Stimulated activated CD4-positive, alpha-beta T cell treated with anti-CD3 and anti-CD28 coated beads, Interleukin-1b, Interleukin-23, amount 100 ng/mL, for 48 hours (primary cell): Measurements from ENCODE around the gene FBXW11.
"Not testable (repeated sequence)": the region's sequence is repeated elsewhere in the genome, so short reads cannot be mapped to it uniquely, and the experiment has no call there.

Experiments used
- DNase-seq: peaks from one replicate; pipeline ENCODE4 v3.0.0-alpha.2; 2020

FBXW11 gene

GRCh38 chr5:172006321-172007174, at the start of gene FBXW11:
Gene FBXW11 (minus strand): TSS chr5:172006638. CDS start chr5:172006502, 136 bp downstream.
- DNase-seq, result peak; percentile 97

DNA sequence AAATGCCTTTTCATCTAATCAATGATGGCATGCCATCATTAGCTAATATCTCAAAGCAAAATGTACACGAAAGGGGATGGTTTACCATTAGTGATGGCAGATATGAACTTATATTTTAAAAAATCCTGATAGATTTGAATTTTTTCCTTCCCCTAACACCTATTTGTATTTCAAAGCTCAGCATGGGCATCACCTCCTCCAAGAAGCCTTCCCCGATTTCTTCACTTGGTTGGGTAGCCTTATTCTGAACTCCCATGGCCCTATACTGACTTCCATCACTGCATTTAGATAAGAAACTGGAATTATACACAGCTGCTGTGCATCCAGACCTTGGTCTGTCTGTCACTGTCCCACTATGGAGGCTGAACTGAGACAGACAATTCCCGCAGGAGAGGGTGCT, 49.6 kb upstream of the FBXW11 start:
- DNase-seq, result no peak

DNA sequence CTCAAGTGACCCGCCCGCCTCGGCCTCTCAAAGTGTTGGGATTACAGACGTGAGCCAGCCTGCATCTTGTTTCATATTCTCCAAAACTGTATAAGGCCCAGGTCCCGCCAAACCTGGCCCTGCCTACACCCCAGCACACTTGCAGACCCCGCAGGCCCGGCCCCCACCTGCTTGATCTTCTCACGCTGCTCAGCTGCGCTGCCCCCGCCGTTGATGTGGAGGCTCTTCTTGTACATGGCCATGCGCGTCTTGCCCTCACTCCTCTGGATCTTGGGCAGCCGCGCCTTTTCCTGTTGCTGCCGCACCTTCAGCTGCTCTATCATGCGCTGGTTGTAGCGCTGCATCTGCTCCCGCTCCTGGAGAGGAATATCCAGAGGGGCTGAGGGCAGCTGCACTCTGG, 49.0 kb upstream of the FBXW11 start:
- DNase-seq, result no peak

- no peak for DNase-seq
These were observed 48.2 kb upstream of the FBXW11 start for GRCh38 chr5:172054611-172055153.

DNA sequence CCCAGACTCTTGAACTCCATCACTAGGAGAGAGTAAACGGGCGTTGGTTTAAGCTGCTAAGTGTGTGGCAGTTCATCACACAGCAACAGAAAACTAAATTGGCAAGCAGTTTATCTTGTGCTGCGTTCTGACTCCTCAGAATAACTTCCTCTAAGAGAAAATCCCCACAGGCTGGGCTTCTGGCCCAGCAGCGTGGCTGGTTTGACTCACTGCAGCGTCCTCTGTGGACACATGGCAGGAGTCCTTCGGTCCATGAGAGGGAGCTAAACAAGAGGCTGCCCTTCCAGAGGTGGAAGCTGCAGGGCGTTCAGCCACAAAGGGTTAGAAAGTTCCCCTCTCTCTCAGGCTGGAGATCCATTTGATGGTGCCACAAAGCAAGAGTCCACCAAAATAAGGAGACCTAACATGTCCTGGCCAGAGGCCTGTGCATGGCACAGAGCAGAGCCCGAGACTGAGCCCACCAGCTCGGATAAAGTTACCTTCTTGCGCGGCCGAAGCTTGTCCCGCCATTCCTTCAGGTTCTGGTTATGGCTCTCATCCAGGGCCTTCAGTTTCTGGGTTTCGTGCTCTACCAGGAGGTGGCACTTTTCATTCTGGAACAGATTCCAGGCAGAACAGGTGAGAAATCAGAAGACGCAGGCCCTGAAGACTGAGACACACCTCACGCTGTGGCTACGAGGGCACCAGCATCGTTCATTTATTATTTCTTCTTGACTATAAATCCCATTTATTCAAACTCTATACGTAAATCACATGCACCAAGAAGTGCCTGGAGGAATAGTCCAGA, 46.2 kb upstream of the FBXW11 start:
- DNase-seq, result no peak

GRCh38 chr5:172051643-172052339, 45.4 kb upstream of the FBXW11 start:
- no peak for DNase-seq

DNA sequence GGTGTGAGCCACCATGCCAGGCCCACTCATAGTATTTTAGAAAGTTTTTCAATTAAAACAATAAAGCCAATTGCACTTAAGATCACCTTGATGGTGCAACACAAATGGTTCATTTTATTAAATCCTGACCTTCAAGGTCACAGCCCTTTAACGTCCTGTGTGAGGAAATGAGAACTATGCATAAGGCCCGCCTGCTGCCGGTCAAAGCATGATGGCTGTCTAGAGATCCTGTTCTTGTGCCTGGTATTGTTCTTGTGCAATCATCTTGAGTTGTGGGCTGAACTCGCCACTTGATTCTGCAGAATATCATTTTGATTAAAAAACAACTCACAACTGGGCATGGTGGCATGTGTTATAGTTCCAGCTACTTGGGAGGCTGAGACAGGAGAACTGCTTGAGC, 43.6 kb upstream of the FBXW11 start:
- DNase-seq, result no peak

- DNase-seq, result no peak
These were observed 42.9 kb upstream of the FBXW11 start for GRCh38 chr5:172049226-172049796.

- DNase-seq, result no peak
These were observed 42.2 kb upstream of the FBXW11 start for GRCh38 chr5:172048539-172049101.

GRCh38 chr5:172048170-172048422, 41.7 kb upstream of the FBXW11 start:
- DNase-seq, result no peak

DNA sequence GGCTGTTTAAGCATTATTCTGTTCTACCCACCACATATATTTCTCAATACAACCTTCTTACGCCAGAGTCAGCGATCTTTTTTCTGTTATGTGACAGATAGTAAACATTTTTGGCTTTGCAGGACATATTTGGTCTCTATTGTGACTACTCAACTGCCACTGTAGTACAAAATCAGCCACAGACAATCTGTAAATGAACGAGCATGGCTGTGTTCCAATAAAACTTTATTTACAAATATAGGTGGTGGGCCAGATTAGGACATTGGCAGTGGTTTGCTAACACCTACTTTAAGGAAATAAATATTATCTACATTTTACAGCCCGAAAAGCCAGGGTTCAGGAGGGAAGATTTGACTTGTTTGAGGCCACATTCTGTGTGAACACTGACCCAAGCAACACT, 40.2 kb upstream of the FBXW11 start:
- DNase-seq, result no peak

DNA sequence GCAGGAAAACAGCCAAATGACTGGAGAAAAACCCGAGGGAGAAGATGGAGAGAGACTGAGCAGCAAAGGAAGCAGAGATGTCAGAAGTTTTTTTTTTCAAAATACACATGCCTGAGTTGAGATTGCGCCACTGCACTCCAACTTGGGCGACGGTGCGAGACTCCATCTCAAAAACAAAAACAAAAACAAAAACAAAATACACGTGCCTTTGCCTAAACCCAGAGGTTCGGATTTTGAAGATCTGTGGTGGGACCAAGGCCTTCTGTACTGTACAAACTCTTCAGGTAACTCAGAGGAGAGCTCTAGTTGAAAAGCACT, 38.8 kb upstream of the FBXW11 start:
- no peak for DNase-seq

- no peak for DNase-seq
These were observed 38.3 kb upstream of the FBXW11 start for GRCh38 chr5:172044631-172045314.

GRCh38 chr5:172043865-172044264, 37.4 kb upstream of the FBXW11 start:
- no peak for DNase-seq

DNA sequence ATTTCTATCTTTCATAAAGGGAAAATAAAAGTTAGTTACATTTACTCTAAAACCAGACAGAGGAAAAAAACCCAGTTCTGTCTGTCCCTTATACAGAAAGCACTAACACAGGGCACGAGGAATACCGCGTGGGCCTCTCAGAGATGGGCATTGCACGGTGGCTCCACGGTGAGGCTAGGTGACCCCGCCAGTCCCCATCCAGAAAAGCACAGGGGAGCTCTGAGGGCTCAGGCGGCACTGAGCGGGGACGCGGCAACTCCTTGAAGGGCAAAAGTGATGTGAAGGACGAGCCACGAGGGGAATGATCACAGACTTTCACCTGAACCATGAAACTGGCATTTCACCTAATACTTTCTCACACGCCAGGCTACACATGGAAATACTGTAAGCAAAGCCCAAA, 35.7 kb upstream of the FBXW11 start:
- DNase-seq, result no peak

DNA sequence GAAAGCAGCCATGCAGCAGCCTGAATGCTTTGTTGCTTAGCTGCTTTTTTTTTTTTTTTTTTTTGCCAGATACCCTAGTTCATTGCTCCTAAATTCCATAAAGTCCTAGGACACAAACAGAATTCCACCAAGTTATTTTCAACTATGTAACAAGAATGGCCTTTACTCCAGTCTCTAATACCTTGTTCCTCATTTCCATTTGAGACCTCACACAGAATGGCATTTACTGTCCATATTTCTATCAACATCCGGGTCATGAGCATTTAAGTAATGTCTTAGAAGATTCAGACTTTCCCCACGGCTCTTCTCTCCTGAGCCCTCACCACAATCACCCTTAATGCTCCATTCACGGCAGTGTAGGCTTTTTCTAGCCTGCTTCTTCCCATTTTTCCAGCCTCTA, 31.7 kb upstream of the FBXW11 start:
- DNase-seq, result no peak

GRCh38 chr5:172035049-172035448, 28.6 kb upstream of the FBXW11 start:
- DNase-seq, result no peak

GRCh38 chr5:172031894-172032461, 25.5 kb upstream of the FBXW11 start:
- no peak for DNase-seq

GRCh38 chr5:172029876-172030275, 23.4 kb upstream of the FBXW11 start:
- DNase-seq, result no peak

DNA sequence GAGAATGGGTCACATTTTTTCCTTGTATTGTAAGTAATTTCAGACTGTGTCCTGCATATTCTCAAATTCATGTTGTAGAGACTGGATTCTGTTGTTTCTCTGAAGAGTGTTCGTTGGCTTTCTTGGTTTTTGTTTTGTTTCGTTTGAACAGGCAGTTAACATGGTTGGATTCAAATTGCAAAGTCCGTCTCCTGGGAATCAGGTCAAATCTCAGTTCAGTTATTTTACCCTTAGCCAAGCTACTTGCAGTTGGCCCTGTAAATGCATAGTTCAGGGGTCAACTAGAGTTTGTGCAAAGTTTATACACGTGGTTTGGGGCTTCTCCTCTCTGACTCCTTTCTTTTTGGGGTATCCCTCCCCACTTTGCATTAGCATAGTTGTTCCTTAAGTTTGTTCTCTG, 21.7 kb upstream of the FBXW11 start:
- DNase-seq, result no peak

- DNase-seq, result not testable (repeated sequence)
These were observed 13.8 kb upstream of the FBXW11 start for GRCh38 chr5:172020110-172020786.
